ENCODE results near the gene GRIK2. TPM values are rescaled to one million over a fixed set of nuclear protein-coding genes. Genes with fewer than 3 reads are reported as not detected.

Gene GRIK2
- total RNA-seq, 1 donor from 2014 or later, result 14.3 TPM

DNA sequence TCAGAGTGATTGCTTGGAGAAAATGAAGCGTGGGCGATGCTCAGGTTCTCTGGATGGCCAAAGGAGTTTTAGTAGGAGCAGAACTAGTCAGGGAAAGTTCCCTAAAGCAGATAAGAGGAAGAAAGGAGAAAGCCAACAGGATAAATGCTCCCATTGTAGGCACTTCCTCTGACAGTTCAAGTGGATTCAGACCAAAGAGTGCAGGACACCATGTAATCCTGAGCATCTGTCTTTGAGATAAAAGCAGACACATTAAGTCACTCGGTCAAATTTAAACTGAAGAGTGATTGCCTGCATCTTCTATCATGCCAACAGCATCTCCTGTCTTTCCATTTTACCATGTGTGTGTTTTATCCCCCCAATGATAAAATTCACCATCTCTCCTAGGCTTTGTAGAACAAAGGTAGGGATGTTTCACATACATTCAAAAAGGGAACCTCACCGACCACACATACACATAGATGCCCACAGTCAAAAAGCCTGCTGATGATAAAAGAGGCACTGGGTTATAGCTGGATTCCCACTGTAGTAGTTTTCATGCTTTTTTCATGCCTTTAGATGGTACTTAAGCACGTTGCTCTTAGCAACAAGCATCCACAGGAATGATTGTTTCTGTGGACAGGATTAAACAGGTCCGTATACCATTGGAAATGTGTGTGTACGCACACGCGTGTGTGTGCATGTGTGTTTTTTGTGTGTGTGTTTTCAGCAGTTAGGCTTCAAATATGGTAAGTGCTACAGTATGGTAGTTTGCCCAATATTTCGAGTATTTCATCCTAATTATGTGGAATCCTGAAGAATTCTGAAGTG is 7.0 kb downstream of the GRIK2 start:
- peak; percentile 5 for DNase-seq (ENCODE audit: low read depth)

DNA sequence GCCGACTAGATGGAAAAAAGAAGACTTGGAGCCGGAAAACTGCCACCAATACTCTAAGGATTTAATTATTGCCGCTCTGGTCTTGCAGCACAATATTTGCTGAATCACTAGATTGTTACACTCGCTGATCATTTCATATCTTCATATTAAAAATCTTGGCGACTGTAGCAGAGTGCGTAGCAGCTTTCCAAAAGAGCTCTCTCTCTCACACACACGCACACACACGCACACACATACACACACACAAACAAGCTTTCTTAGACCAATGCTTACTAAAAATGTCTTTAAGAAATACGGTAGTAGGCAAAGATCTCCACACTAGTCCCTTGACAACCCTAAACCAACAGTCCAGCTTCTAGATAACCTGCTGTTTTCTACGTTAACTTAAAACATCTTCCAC is 7.7 kb downstream of the GRIK2 start:
- DNase-seq (ENCODE audit: low read depth), result no peak

DNA sequence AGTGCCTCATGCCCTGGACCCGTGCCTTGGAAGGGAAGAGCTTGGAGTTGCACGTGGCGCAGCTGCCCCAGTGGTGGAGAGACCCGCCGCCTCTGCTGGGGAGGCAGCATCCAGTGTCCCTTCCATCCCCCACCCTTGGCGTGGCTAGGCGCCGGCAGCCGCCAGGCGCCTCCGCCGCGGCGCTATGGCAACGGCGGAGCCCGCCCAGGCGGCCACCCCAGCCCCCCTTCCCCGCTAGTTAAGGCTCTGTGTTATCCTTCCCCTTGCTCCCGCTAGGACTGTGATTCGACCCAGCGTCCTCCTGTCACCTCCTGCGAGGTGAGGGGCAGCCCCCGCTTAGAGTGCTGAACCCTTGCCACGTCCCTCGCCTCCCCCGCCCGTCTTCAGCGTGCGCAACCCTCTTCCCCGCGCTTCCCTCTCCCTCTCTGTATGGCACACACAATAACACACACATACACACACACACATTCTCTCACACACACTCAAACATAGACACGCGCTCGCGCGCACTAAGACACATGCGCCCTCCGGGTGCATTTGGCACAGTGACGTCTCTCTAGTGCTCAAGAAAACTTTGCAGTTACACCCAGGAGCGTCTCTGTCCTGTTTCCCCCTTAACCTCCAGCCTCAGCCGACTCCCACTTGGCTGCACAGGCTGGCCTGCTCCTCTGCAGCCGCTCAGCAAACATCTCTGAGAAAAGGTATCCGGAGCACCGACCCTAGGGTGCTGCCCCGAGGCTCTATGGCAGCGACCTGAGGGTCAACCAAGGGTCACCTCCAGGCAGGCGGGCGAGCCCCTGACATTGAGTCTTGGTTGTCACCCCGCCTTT is 8.5 kb downstream of the GRIK2 start:
- peak; percentile 21 for DNase-seq (ENCODE audit: low read depth)

DNA sequence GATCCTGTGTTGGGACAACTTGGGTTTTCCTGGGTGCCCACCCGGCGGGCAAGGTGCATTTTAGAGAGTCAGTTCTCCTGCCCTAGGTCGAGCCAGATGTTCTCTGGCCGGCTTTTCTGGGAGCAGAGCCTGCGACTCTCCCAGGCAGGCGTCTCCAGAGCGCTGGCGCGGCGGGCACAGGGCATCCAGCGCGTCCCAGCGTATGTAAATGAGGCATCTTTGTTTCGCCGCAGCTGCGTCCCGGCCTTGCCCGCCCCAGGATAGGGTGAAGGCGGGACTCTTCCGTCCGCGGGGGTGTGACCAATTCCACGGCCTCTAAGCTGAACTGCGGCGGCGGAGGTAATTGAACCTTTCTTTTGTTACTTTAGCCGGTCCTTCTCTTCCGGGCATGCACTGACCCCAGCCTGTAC is 9.1 kb downstream of the GRIK2 start:
- peak; percentile 27 for DNase-seq (ENCODE audit: low read depth)

DNA sequence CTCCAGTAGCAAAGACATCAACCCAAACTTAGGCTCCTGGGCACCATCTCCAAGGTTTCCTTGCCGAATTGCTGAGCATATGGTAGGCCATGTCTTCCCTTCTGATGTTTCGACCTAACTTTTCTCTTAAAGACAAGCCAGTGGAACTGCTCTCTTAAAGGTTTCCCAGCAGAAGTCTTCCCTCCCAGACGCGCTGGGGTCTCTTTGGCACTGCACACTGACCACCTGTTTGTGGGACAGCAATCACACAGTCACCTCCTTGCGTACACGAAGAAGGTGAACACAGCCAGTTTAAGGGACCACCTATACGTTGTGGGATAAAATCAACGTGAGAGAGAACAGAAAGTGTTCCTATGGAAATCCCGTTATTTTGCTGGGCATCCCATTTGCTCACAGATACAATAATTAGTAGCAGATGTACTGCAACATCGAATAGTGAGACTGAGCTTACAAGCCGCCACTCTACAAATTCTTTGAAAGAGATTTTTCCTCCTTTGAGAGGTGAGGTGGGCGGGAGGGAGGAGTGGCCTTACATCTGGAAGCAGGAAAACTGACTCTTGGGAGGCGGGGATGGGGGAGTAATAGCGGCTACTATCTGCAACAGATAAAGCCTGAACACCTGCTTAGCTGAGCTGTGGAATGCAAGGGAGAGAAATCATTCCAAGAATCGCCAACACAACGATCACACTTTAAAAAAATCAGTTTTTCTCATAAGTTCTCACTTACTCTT is 9.9 kb downstream of the GRIK2 start:
- DNase-seq (ENCODE audit: low read depth), result no peak

DNA sequence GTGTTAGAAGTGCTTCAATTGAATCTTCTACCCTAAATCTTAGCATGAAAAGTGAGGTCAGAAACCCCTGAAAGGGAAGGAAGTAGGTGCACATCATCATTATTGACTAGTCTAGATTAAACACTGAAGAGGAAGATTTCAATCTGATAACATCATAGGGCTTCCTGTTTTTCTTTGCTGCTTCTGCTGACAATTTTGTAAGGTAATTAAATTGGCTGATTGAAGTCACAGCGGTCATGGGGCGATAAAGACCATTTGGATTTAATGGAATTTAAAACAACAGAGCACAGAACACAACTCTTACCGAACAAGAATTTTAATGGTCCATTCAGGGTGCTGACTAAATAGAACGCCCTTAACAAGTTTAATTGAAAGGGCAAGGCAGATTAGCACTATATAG is 11.3 kb downstream of the GRIK2 start:
- no peak for DNase-seq (ENCODE audit: low read depth)

DNA sequence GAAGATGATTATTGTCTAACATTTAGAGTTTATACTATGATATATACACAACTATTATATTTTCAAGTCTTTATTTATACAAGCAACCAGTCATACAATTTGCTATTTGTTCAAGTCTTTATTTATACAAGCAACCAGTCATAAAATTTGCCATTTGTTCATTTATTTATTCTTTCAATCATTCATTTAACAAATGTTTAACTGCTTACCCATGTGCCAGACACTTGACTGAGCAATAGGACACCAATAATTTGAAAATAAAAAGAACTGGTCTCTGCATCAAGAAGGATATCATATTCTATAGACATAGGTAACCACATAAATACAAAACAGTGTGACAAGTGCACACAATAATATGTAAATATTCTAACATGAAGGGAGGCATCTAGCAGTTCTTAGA is 20.3 kb downstream of the GRIK2 start:
- DNase-seq (ENCODE audit: low read depth), result no peak

DNA sequence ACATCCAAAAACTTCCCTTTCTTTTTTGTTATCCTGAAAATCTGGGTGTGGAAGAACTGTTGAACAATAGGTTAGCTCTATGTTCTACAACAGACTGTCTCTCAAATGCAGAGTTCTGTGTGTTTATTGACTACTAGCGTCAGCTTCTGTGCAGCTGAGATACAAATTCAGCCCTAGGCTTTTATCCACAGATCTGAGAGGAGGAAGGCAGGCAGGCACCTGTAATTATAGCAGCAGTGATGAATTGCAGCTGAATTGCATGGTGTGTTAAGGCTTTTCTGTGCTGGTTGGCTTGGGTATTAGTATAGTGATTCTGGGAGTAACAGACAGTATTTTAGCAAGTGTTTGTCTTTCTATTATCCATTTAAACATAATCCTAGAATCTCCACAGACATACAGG is 24.4 kb downstream of the GRIK2 start:
- DNase-seq (ENCODE audit: low read depth), result no peak

DNA sequence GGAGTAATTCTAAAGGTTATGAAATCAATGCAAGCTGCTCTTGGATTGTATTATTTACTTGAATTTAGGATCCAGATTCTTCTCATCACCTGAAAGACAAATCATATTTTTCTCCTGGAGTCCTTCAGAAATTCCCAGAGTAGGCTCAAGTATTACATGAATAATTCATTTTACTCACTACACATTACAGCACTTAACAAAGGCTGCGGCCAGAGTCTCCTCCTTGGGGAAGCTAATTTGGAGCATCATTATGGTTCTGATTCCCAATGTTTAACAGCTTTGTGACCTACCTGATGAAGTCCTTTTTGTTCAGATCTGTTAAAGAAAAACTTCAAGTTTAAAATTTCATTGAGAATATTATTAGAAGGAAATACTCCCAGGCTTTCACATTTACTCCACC is 28.7 kb downstream of the GRIK2 start:
- no peak for DNase-seq (ENCODE audit: low read depth)

DNA sequence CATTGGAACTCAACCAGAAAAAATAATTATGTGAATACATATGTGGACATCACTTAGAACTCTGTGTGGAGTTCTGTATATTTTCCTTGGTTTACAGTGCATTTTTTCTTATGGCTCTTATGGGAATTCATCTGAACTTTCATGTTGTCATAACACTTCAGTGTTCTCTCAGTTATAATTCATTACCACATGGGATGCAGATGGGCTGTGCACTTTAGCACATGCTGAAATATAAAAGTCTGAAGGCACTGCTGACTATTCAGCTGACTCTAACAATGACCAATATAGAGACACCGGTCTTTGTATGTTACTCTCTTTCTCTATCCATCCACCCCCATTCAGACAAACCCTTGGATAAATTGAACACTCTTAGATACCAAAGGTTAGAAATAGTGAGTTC is 29.3 kb downstream of the GRIK2 start:
- DNase-seq (ENCODE audit: low read depth), result no peak

DNA sequence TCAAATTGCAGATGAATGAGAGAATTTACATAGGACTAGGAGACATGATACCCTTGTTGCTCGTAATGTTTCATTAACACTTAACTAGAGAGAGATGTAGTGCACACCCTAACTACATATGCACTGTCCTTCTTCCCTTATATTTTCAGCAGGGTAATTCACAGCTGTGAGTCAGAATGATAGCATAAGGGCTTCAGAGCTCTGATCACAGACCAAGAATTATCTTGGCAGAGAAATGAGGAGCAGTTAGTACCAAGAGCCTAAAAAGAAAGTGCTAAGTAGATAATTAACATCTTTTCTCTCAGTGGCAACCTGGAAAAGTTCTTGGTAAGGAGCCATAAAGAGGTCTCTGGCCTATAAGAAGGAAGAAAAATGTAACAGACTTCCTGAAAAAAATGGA is 35.8 kb downstream of the GRIK2 start:
- peak; percentile 8 for DNase-seq (ENCODE audit: low read depth)

DNA sequence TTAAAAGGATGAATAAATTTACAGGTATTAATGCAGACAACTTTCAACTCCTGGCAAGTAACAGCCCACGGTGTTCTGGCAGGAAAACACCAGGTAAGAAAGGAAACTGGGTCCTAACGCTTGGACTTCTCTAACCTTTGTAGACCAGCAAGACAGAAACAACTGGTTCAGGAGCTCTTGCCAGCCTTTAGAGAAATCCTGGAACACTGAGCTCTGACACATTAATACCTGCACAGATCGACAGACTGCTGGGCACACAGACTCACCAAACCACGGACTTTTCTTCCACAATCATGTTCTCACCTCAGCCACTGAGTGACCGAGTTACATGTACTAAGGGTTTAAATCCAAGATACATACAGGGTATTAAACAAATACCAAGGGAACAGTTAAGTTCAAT is 36.3 kb downstream of the GRIK2 start:
- DNase-seq (ENCODE audit: low read depth), result no peak

DNA sequence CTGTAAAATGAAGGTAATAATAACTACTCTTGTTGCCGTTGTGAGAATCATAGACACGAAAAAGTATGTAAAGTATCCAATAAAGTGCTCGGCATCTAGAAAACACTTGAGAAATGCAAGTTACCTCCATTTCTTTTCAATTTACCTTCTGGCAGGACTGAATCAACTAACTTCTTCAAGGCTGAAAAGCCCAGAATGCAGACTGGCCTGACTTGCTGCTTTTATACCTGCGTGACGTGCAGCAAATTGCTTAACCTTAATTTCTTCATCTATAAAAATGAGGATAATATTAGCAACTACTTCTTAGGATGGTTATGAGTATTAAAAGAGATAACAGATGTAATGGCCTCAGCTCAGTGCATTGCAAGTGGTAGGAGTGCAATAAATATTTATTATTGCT is 39.6 kb downstream of the GRIK2 start:
- DNase-seq (ENCODE audit: low read depth), result no peak

DNA sequence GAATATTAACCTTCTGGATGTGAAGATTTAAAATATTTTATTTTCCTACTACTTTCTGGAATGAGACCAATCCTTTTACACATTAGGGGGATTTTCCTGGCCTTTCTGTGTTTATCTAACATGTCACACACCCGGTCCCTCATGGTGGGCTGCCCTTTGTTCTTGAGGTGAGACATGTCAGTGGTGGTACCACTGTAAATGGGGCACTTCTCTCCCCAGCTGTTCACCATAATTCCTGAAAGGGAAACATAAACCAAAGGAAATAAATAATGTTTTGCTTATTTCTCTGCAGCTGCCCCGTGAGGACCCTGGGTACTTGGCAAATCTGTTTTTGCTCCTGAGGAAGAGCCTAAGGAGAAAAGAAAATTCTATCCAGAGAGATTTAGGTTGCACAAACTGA is 41.1 kb downstream of the GRIK2 start:
- peak; percentile 24 for DNase-seq (ENCODE audit: low read depth)

DNA sequence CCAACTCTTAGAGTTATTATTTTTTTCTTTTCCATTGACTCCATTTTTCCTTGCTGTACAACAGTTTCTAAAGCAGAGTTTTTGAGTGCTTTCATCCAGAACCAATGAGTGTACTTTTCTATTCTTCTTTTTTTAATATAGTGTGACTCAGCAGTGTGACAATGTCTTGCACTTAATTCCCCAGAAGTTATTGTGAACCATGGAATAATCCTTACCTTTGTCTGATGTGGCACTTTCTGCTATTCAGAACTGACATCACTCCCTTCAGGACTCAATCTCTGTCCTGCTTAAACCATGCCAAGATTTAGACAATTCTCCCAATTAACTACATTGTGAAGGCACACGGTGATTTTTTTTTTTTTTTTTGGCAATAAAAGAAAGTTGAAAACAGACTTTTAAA is 41.5 kb downstream of the GRIK2 start:
- DNase-seq (ENCODE audit: low read depth), result no peak

DNA sequence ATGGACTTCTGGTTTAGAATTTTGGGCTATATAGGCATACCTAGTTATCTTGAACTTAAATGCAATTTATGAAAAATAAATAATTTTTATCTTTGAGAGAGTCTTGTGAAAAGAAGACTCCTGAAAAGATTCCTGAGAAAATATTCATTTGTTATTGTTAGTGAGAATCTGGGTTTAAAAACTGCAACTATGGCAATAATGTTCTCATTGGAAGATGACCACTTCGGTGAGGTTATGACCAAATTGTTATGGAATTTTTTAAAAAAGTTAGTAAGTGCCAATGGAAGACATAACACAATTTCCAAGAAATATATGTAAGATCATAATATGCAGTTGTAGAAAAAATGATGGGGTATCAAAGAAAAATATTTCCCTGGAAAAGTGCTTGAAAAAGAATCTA is 46.3 kb downstream of the GRIK2 start:
- DNase-seq (ENCODE audit: low read depth), result no peak

DNA sequence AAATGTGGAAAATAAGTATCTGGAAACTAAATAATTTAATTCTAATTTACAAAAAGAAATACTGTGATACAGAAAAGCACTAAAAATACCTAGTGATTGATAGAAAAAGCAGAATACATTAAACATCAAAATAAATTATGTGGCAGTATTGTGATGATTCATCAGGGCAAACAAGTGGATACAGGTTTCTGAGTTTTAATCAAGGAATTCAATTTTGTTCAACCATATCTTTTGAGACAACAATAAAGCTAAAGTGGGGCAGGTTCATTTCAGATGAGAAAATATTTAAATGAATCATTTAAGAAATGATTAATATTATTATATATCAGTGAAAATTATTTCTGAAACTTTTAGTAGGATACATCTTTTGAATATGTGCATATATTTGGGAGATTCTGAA is 49.8 kb downstream of the GRIK2 start:
- no peak for DNase-seq (ENCODE audit: low read depth)

DNA sequence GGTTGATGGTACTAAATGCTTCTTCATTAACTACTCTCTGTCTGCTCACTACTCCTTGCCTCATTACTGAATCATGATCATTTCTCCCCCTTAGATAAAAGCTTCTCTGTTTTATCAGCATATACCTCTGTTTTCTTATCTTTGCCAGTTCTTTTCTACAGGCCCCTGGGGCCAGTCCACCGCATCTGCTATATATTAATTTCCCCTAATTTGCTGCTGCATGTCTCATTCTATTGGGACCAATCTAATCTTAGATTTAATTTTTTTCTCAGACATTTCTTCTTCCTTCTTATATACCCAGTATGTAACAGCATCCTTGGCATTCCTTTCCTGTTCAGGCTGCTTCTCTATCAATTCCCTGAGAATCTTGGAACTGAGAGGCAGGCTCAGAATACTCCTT is 51.2 kb downstream of the GRIK2 start:
- DNase-seq (ENCODE audit: low read depth), result no peak

DNA sequence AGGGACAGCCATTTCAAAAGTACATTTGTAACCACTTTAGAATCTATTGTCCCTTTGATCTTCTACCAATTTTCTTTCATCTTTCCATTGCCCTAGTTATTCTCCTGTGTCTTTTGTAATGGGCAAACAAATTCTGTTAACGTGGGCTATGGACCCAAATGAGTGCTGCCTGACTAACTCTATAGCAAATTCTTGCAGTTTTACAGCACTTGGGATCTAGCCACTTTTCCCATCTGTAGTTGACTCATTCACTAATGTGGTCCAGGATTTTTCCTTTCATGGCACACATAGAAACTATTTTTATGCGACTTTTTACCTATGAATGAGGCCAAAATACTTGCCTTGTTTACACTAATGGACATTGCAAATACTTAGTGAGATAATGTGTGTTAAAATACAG is 52.0 kb downstream of the GRIK2 start:
- DNase-seq (ENCODE audit: low read depth), result no peak

DNA sequence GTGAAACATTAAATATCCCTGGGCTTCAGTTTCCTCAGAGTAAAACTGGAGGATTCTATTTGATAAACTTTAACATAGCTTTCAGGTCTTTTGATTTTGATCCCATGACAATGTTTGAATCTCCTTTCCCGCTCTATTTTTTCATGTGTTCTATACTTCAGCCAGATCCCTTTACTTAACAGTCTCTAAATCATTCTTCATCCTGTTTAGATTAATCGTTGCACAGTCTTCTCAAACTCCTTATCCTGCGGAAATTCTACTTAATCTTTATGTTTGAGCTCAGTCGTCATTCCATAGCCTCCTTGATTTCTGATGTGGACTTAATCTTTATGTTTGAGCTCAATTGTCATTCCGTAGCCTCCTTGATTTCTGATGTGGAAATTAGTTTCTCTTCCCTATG is 57.4 kb downstream of the GRIK2 start:
- no peak for DNase-seq (ENCODE audit: low read depth)

DNA sequence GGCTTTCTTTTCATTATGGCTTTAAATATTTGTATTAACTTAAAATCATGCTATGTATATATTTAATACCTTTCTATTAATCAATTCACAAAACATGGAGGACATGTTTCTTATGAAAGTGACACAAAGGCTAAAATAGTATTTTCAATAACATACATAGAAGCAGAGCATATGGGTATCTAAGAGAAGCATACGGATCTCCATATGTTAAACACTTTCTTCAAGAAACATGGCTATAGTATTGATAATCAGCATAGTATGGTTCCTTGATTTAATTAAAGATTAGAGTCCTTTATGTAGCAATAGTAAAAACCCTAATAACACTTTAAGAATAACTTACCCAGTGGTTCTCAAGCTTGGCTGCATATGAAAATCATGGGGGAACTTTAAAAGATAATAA is 58.5 kb downstream of the GRIK2 start:
- no peak for DNase-seq (ENCODE audit: low read depth)

DNA sequence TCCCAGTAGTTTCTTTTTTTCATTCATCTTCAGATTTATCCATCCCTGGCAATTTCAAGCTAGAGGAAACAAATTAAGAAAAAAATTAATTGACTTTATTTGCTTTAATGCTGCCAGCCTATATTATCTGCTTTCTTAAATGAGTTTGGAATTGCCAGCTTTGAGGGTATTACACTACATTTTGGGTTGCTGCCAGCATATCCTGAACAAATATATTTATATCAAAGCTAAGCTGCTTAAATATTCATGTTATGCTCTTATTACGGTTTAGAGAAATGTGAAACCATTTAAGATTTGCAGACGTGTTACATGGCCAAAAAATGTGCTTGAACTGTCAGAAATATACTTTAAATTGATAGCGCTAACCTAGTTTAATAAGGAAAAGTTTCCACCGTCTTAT is 59.7 kb downstream of the GRIK2 start:
- no peak for DNase-seq (ENCODE audit: low read depth)
